HL-60 (cell line): ENCODE results near the gene GRIA1.

ENCODE experiments used
- CTCF ChIP-seq: IDR thresholded peaks from one replicate; pipeline ENCODE4 v1.5.1; 2011; ENCODE audit warnings: low read length, control low read depth, inconsistent platforms; ENCODE audit not compliant: insufficient read depth
- GABPA ChIP-seq: IDR thresholded peaks from 2 replicates; pipeline ENCODE4 v1.6.1; 2012; ENCODE audit warnings: low read depth
- POLR2AphosphoS5 ChIP-seq: IDR thresholded peaks from 2 replicates; pipeline ENCODE4 v1.6.1; 2012; ENCODE audit warnings: low read depth
- REST ChIP-seq: IDR thresholded peaks from 2 replicates; pipeline ENCODE4 v1.6.1; 2012; ENCODE audit warnings: low read depth; ENCODE audit not compliant: insufficient replicate concordance
- SPI1 ChIP-seq: IDR thresholded peaks from 2 replicates; pipeline ENCODE4 v1.6.1; 2012; ENCODE audit warnings: low read depth, mild to moderate bottlenecking, borderline replicate concordance

GRCh38 chr5:153780876-153781705, 290.6 kb downstream of the GRIA1 start:
- TF ChIP-seq CTCF (no peak), POLR2AphosphoS5 (no peak), REST (no peak), GABPA (no peak), SPI1 (no peak)
